H9 (cell line): ENCODE data around the gene APOA1. TPM values are rescaled to one million over a fixed set of nuclear protein-coding genes. Genes with fewer than 3 reads are reported as not detected.

Experiments used
- DNase-seq: peaks from one replicate; pipeline ENCODE4 v3.0.0-alpha.2; 2017
- H2AFZ ChIP-seq: one replicate; pipeline ENCODE4 v1.6.1; 2013; ENCODE audit warnings: mild to moderate bottlenecking, low read length, control low read depth, moderate library complexity
- H2AK5ac ChIP-seq: 2 replicates; pipeline ENCODE4 v1.6.1; 2013; ENCODE audit warnings: low read length, control low read depth, mixed read lengths; ENCODE audit not compliant: insufficient read length
- H2BK120ac ChIP-seq: one replicate; pipeline ENCODE4 v1.6.1; 2013; ENCODE audit warnings: low read depth, mild to moderate bottlenecking, low read length, control low read depth, inconsistent platforms; ENCODE audit not compliant: poor library complexity, severe bottlenecking
- H2BK12ac ChIP-seq: 2 replicates; pipeline ENCODE4 v1.6.1; 2013; ENCODE audit warnings: low read length, control low read depth, mixed read lengths, low read depth; ENCODE audit not compliant: insufficient read length
- H2BK15ac ChIP-seq: 2 replicates; pipeline ENCODE4 v1.6.1; 2013; ENCODE audit warnings: low read depth, low read length, control low read depth
- H2BK20ac ChIP-seq: one replicate; pipeline ENCODE4 v1.6.1; 2013; ENCODE audit warnings: low read depth, mild to moderate bottlenecking, low read length, control low read depth, inconsistent platforms; ENCODE audit not compliant: poor library complexity, severe bottlenecking
- H2BK5ac ChIP-seq: 2 replicates; pipeline ENCODE4 v1.6.1; 2013; ENCODE audit warnings: low read length, control low read depth, mixed read lengths; ENCODE audit not compliant: insufficient read length
- H3K14ac ChIP-seq: 2 replicates; pipeline ENCODE4 v1.6.1; 2013; ENCODE audit warnings: low read length, control low read depth; ENCODE audit not compliant: insufficient read depth
- H3K18ac ChIP-seq: 2 replicates; pipeline ENCODE4 v1.6.1; 2013; ENCODE audit warnings: low read depth, mild to moderate bottlenecking, mixed read lengths, low read length, control low read depth; ENCODE audit not compliant: insufficient read length
- H3K23ac ChIP-seq: 2 replicates; pipeline ENCODE4 v1.6.1; 2013; ENCODE audit warnings: low read length, control low read depth, mixed read lengths, low read depth; ENCODE audit not compliant: insufficient read length
- H3K23me2 ChIP-seq: 2 replicates; pipeline ENCODE4 v1.6.1; 2013; ENCODE audit warnings: low read depth, mild to moderate bottlenecking, mixed read lengths, low read length, control low read depth; ENCODE audit not compliant: insufficient read length, poor library complexity, severe bottlenecking
- H3K27ac ChIP-seq: 2 replicates; pipeline ENCODE4 v1.5.1; 2013; ENCODE audit warnings: low read length, control low read depth, mixed read lengths, low read depth; ENCODE audit not compliant: insufficient read length
- H3K27me3 ChIP-seq: 2 replicates; pipeline ENCODE4 v1.6.1; 2013; ENCODE audit warnings: low read length, control low read depth, inconsistent platforms; ENCODE audit not compliant: insufficient read depth
- H3K4ac ChIP-seq: 2 replicates; pipeline ENCODE4 v1.6.1; 2013; ENCODE audit warnings: low read depth, mild to moderate bottlenecking, control low read depth, inconsistent platforms, low read length, moderate library complexity
- H3K4me1 ChIP-seq: 2 replicates; pipeline ENCODE4 v1.6.1; 2013; ENCODE audit warnings: low read length, control low read depth, inconsistent platforms; ENCODE audit not compliant: insufficient read depth
- H3K4me2 ChIP-seq: 2 replicates; pipeline ENCODE4 v1.6.1; 2013; ENCODE audit warnings: low read length, control low read depth, mixed read lengths; ENCODE audit not compliant: insufficient read length, insufficient read depth
- H3K56ac ChIP-seq: 2 replicates; pipeline ENCODE4 v1.6.1; 2013; ENCODE audit warnings: low read depth, mild to moderate bottlenecking, mixed read lengths, low read length, control low read depth; ENCODE audit not compliant: insufficient read length
- H3K79me1 ChIP-seq: 2 replicates; pipeline ENCODE4 v1.6.1; 2013; ENCODE audit warnings: low read depth, mild to moderate bottlenecking, moderate library complexity, low read length, control low read depth, inconsistent platforms; ENCODE audit not compliant: insufficient read depth, poor library complexity, severe bottlenecking
- H3K79me2 ChIP-seq: 2 replicates; pipeline ENCODE4 v1.6.1; 2013; ENCODE audit warnings: low read length, control low read depth, inconsistent platforms; ENCODE audit not compliant: insufficient read depth
- H3K9ac ChIP-seq: 2 replicates; pipeline ENCODE4 v1.6.1; 2013; ENCODE audit warnings: low read length, control low read depth, mixed read lengths; ENCODE audit not compliant: insufficient read length; ENCODE audit errors: extremely low read depth
- H3K9me3 ChIP-seq: one replicate; pipeline ENCODE4 v1.6.1; 2013; ENCODE audit warnings: low read depth, low read length, inconsistent platforms; ENCODE audit not compliant: control insufficient read depth
- H3T11ph ChIP-seq: one replicate; pipeline ENCODE4 v1.6.1; 2013; ENCODE audit warnings: mild to moderate bottlenecking, low read length, control low read depth, inconsistent platforms
- H4K20me1 ChIP-seq: one replicate; pipeline ENCODE4 v1.6.1; 2013; ENCODE audit not compliant: control insufficient read depth, insufficient read length, insufficient read depth
- H4K5ac ChIP-seq: 2 replicates; pipeline ENCODE4 v1.6.1; 2013; ENCODE audit warnings: low read depth, mild to moderate bottlenecking, mixed read lengths, low read length, control low read depth; ENCODE audit not compliant: insufficient read length
- H4K8ac ChIP-seq: replicated peaks from 2 replicates; pipeline ENCODE4 v1.6.1; 2013; ENCODE audit warnings: low read length, control low read depth, mixed read lengths, low read depth; ENCODE audit not compliant: insufficient read length
- H4K91ac ChIP-seq: 2 replicates; pipeline ENCODE4 v1.6.1; 2013; ENCODE audit warnings: low read depth, mild to moderate bottlenecking, moderate library complexity, mixed read lengths, low read length, control low read depth; ENCODE audit not compliant: insufficient read length
- H3K27ac Mint-ChIP-seq, 3 experiments: 2 replicates in 2 of 3; 3 replicates in 1 of 3; pipeline ENCODE4 v1.8.0; 2020 to 2021; ENCODE audit warnings: mixed read lengths in 3 of 3, mild to moderate bottlenecking in 1 of 3, moderate library complexity in 1 of 3
- H3K27me3 Mint-ChIP-seq: 2 replicates; pipeline ENCODE4 v1.8.0; 2021; ENCODE audit warnings: low read depth, mild to moderate bottlenecking, moderate library complexity, mixed read lengths
- H3K36me3 Mint-ChIP-seq, 3 experiments: 2 replicates in 2 of 3; 3 replicates in 1 of 3; pipeline ENCODE4 v1.8.0; 2020 to 2021; ENCODE audit warnings: low read depth in 3 of 3, mixed read lengths in 3 of 3; ENCODE audit not compliant: insufficient read depth in 1 of 3
- H3K4me1 Mint-ChIP-seq, 2 experiments: 2 replicates each; pipeline ENCODE4 v1.8.0; 2020; ENCODE audit warnings: mixed read lengths in 2 of 2
- H3K4me3 Mint-ChIP-seq, 2 experiments: 2 replicates in 1 of 2; 3 replicates in 1 of 2; pipeline ENCODE4 v1.8.0; 2020 to 2021; ENCODE audit warnings: mild to moderate bottlenecking in 2 of 2, mixed read lengths in 2 of 2, moderate library complexity in 1 of 2
- H3K9me3 Mint-ChIP-seq, 2 experiments: 2 replicates in 1 of 2; 3 replicates in 1 of 2; pipeline ENCODE4 v1.8.0; 2020; ENCODE audit warnings: mild to moderate bottlenecking in 2 of 2, mixed read lengths in 2 of 2, moderate library complexity in 1 of 2
- CTCF ChIP-seq: fragments of 200-600 bp; sonication (generic); conservative IDR thresholded peaks from 3 replicates; pipeline ENCODE4 v1.8.0; 2021; ENCODE audit warnings: antibody characterized with exemption, mild to moderate bottlenecking
- WGBS: extraction: QIAGEN DNeasy Blood & Tissue Kit; methylation state at CpG from one replicate; pipeline ENCODE4 v1.1.7; 2013; ENCODE audit warnings: missing lambda C conversion rate, low lambda C conversion rate, mixed read lengths; ENCODE audit not compliant: insufficient read length; ENCODE audit errors: extremely low coverage; 5-methylcytosine and 5-hydroxymethylcytosine counted together
- total RNA-seq: library from RNA; stranded (reverse); gene quantifications from 2 replicates; pipeline ENCODE4 v1.2.1, GENCODE V29; 2021

APOA1 gene
- total RNA-seq, 1 experiment from 2014 or later: 0.68 TPM

DNA sequence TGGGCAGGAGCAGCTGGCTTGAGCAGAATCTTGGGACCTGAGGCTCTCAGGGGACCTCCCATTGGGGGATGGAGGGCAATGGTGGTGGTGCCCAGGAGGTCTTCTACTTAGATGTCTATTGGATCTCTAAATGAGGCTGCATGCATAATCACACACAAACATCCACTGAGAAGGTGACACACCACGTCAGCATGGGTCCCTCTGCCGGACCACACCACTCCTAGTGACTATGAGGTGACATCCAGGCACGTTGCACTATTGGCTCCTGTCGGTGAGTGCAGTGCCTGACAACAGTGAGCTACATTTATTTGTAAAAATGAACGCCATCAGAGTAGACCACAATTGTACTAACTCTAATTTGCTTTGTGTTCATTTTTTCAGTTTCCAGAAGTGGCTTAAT, 12.0 kb downstream of the APOA1 start:
- H3K4me2 ChIP-seq: no peak overlapping the region
- H3K18ac ChIP-seq: no peak overlapping the region
- no peak overlapping the region for H2BK15ac ChIP-seq
- H3K23ac ChIP-seq: no peak overlapping the region
- H2AK5ac ChIP-seq: no peak overlapping the region
- Mint-ChIP-seq H3K27ac (no peak overlapping the region; a peak in 1 of 7 replicates), H3K27me3 (peaks cover 10% of the 10 kb centered on the region), H3K9me3 (no peaks in the 10 kb centered on the region), H3K4me3 (no peak overlapping the region), H3K4me1 (peaks cover 5 to 12% of the 10 kb centered on the region in 2 experiments), H3K36me3 (no peaks in the 10 kb centered on the region)
- no peak overlapping the region for H4K91ac ChIP-seq
- no peaks in the 10 kb centered on the region for H3K9me3 ChIP-seq
- H3K27me3 ChIP-seq: no peaks in the 10 kb centered on the region
- WGBS: no CpG with 5 or more reads among the region's 5 CpGs
- H2BK12ac ChIP-seq: no peak overlapping the region
- no peak overlapping the region for H2AFZ ChIP-seq
- no peak for TF ChIP-seq CTCF
- no peaks in the 10 kb centered on the region for H3K79me2 ChIP-seq
- H3T11ph ChIP-seq: no peak overlapping the region
- H3K4me1 ChIP-seq: no peaks in the 10 kb centered on the region; the same call in 1 of the 2 replicates
- H3K56ac ChIP-seq: no peak overlapping the region
- no peaks in the 10 kb centered on the region for H3K23me2 ChIP-seq
- no peak for DNase-seq
- H2BK20ac ChIP-seq: no peak overlapping the region
- H3K9ac ChIP-seq: no peak overlapping the region
- H4K20me1 ChIP-seq: no peaks in the 10 kb centered on the region
- no peak overlapping the region for H4K5ac ChIP-seq
- H2BK5ac ChIP-seq: no peak overlapping the region
- no peak overlapping the region for H4K8ac ChIP-seq
- no peak overlapping the region for H2BK120ac ChIP-seq
- H3K79me1 ChIP-seq: no peaks in the 10 kb centered on the region
- no peak overlapping the region for H3K4ac ChIP-seq
- H3K14ac ChIP-seq: no peak overlapping the region
- H3K27ac ChIP-seq: no peak overlapping the region
